Measurements from ENCODE around the gene CYTH1.

- TF ChIP-seq GATA3 (IDR thresholded peaks at IDR 0.05; ENCODE audit: low read depth, low read length) (no peak), GATA2 (IDR thresholded peaks at IDR 0.05; ENCODE audit: low read depth, low read length) (no peak)
Measured at GRCh38 chr17:78661093-78661770, 120.8 kb downstream of the CYTH1 start.

All from SH-SY5Y (cell line).